Measurements from ENCODE around the gene CEACAM1.
"Not testable (repeated sequence)": the region's sequence is repeated elsewhere in the genome, so short reads cannot be mapped to it uniquely, and the experiment has no call there.

Gene CEACAM1

DNA sequence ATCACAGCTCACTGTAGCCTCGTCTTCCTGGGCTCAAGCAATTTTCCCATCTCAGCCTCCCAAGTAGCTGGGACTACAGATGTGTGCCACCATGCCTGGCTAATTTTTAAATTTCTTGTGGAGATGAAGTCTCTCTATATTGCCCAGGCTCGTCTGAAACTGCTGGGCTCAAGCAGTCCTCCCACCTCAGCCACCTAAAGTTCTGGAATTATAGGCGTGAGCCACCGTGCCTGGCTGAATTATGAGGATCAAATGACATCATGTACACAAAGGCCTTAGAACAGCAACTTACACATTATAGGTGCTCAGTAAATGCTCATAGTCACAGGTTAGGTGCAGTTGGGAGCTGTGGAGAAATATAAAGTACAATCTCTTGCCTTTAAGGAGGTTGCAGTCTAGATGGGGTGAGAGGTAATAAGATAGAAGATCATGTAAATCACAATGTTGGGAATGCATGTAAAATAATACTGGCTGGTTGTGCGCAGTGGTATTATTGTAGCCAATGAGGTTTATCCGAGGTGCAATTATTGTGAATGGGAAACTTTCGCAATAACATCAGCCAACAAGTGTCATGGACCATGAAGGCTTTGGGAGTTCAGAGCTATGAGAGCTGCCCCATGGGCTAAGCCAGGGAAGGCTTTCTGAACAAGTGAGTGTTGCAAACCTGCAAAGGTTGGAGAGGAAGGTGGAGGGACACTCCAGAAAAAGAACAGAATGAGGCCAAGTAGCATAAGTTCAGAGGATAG lies 55.7 kb downstream of the CEACAM1 start:
- H3K27ac ChIP-seq (ENCODE audit: low read depth, low read length): peak overlapping the region; percentile 83; the same call in 1 of the 2 replicates

DNA sequence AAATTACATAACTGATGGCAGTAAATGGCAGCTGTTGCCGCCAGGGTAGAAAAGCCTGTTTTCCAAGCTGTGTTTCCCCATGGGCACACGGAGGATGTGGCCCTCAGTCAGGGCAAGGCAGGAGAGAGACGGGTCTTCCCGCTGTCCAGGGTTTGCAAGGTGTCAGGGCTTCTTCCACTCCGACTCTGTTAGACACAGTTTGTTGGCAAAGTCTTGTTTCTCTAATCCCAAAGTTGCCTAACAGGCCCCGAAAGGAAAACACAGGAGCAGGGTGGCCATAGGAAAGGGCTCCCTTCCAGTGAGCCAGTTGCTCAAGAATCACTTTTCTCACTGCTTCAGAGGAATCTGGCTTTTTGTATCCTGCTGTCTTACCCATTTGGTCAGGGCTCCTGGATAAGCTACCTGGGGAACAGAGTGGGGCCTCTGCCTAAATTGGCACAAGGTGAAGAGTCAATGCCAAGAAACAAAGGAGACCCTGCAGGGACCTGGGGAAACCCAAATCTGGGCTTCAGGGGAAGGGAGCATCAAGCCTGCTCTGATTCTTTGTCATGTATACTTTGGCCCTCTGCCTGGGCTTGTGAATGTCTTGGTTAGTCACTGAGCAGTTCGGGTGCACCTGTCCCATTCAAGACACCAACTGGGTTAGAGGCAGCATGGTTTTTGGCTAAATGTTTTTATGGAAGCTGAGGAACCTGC lies 56.6 kb downstream of the CEACAM1 start:
- Histone ChIP-seq H3K27ac (ENCODE audit: low read depth, low read length) (peak overlapping the region; percentile 83), H3K4me1 (ENCODE audit: insufficient read depth, low read length) (peaks cover 57% of the 10 kb centered on the region), H3K27me3 (ENCODE audit: insufficient read depth, low read length) (no peaks in the 10 kb centered on the region), H3K9me3 (ENCODE audit: insufficient read depth, low read depth, low read length) (no peaks in the 10 kb centered on the region), H3K36me3 (ENCODE audit: insufficient read depth, low read length) (no peaks in the 10 kb centered on the region), H3K4me3 (ENCODE audit: low read length) (no peak overlapping the region), H3K9ac (ENCODE audit: low read depth, low read length) (peak overlapping the region; percentile 15; the same call in 1 of the 2 replicates)
- 76% methylated on average over 7 of the region's 7 CpGs for WGBS

More for the DNA sequence above, 55.7 kb downstream of the CEACAM1 start:
- H3K9me3 ChIP-seq (ENCODE audit: insufficient read depth, low read depth, low read length): no peaks in the 10 kb centered on the region
- no peaks in the 10 kb centered on the region for H3K27me3 ChIP-seq (ENCODE audit: insufficient read depth, low read length)
- no peaks in the 10 kb centered on the region for H3K36me3 ChIP-seq (ENCODE audit: insufficient read depth, low read length)
- no peak overlapping the region for H3K9ac ChIP-seq (ENCODE audit: low read depth, low read length)
- H3K4me3 ChIP-seq (ENCODE audit: low read length): no peak overlapping the region
- WGBS: 89% methylated on average over 7 of the region's 7 CpGs
- peaks cover 61% of the 10 kb centered on the region for H3K4me1 ChIP-seq (ENCODE audit: insufficient read depth, low read length)

DNA sequence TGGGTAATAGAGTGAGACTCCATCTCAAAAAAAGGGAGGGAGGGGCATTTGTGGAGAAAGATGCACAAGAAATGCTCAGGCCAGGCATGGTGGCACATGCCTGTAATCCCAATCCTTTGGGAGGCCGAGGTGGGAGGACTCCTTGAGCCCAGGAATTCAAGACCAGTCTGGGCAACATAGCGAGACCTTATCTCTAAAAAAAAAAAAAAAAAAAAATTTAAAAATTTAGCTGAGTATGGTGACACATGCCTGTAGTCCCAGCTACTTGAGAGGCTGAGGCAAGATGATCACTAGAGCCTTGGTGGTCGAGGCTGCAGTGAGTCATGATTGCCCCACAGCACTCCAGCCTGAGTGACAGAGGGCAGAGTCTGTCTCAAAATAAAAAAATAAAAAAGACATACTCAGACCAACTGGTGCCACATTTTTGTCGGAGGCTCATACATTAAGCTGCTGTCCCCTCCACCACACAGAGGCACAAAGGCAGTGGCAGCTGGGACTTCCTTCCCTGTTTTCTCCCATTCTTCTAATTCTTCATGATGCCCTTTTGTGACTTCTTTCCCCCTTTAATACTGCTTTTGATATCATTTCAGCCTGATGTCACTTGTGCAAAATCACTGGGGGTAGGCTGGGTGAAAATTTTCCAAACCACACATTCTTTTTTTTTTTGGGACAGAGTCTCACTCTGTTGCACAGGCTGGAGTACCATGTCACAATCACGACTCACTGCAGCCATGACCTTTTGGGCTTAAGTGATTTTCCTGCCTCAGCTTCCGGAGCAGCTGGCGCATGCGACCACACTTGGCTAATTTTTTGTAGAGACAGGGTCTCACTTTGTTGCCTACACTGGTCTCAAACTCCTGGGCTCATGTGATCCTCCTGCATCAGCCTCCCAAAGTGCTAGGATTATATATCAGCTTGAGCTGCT lies 58.7 kb downstream of the CEACAM1 start:
- no peak overlapping the region for H3K4me3 ChIP-seq (ENCODE audit: low read length)
- H3K27ac ChIP-seq (ENCODE audit: low read depth, low read length): no peak overlapping the region
- 91% methylated on average over 7 of the region's 8 CpGs for WGBS

DNA sequence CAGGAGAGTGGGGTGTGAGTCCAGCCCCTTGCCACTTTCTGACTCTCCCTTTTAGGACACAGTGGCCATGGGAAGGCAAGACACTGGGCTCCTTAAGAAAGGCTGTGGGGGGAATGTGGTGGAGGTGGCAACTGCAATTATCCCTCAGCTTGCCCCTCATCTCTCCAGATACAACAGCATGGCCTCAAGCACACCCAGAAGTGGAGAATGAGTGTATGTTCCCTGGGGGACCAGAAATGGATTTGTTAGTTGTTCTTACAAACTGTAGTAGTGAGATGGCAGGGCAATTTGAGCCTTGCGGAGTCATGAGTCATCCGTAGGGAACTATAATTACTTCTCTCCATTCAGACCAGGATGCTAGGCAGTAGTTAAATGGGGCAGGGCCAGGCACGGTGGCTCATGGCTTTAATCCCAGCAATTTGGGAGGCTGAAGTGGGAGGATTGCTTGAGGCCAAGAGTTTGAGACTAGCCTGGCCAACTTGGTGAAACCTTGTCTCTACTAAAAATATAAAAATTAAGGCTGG lies 59.9 kb downstream of the CEACAM1 start:
- no peak overlapping the region for H3K4me3 ChIP-seq (ENCODE audit: low read length)
- 73% methylated on average over 3 of the region's 3 CpGs for WGBS
- no peaks in the 10 kb centered on the region for H3K27me3 ChIP-seq (ENCODE audit: insufficient read depth, low read length)
- no peaks in the 10 kb centered on the region for H3K36me3 ChIP-seq (ENCODE audit: insufficient read depth, low read length)
- H3K9me3 ChIP-seq (ENCODE audit: insufficient read depth, low read depth, low read length): no peaks in the 10 kb centered on the region
- H3K27ac ChIP-seq (ENCODE audit: low read depth, low read length): no peak overlapping the region
- no peak overlapping the region for H3K9ac ChIP-seq (ENCODE audit: low read depth, low read length)
- H3K4me1 ChIP-seq (ENCODE audit: insufficient read depth, low read length): peaks cover 38% of the 10 kb centered on the region

More for the DNA sequence above, 58.7 kb downstream of the CEACAM1 start:
- Histone ChIP-seq H3K9ac (ENCODE audit: low read depth, low read length) (no peak overlapping the region), H3K9me3 (ENCODE audit: insufficient read depth, low read depth, low read length) (no peaks in the 10 kb centered on the region), H3K27me3 (ENCODE audit: insufficient read depth, low read length) (no peaks in the 10 kb centered on the region), H3K36me3 (ENCODE audit: insufficient read depth, low read length) (no peaks in the 10 kb centered on the region), H3K4me1 (ENCODE audit: insufficient read depth, low read length) (peaks cover 45% of the 10 kb centered on the region)

DNA sequence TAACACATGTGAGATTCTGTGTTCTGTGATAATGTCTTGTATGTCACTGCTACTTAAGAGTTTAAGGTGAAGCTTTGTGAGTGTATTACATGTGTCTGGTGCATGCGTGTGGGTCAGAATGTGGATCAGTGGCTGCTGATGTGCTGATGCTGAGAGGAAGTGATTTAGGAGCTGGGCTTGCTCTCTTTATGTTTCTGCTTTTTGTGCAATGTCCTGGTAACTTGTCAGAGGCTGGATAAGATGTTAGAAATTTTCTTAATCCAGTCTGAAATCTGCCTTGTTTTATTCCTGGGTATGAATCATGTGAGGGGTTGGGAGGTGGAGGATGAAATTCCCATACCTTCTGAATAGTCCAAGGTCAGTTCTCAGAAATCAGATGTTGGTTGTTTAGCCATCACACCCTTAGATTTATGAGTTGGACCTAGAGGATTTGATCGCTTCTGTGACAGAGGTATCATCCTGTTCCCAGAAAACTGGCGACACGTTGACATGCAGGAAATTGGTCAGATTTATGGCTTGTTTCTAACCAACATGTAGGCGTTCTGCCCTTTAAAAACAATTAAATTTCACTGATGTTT lies 61.0 kb downstream of the CEACAM1 start:
- H3K27ac ChIP-seq (ENCODE audit: low read depth, low read length): no peak overlapping the region
- H3K36me3 ChIP-seq (ENCODE audit: insufficient read depth, low read length): no peaks in the 10 kb centered on the region
- 94% methylated on average over 5 of the region's 5 CpGs for WGBS
- H3K4me3 ChIP-seq (ENCODE audit: low read length): no peak overlapping the region
- peaks cover 28% of the 10 kb centered on the region for H3K4me1 ChIP-seq (ENCODE audit: insufficient read depth, low read length)
- no peaks in the 10 kb centered on the region for H3K27me3 ChIP-seq (ENCODE audit: insufficient read depth, low read length)
- no peaks in the 10 kb centered on the region for H3K9me3 ChIP-seq (ENCODE audit: insufficient read depth, low read depth, low read length)
- H3K9ac ChIP-seq (ENCODE audit: low read depth, low read length): no peak overlapping the region

DNA sequence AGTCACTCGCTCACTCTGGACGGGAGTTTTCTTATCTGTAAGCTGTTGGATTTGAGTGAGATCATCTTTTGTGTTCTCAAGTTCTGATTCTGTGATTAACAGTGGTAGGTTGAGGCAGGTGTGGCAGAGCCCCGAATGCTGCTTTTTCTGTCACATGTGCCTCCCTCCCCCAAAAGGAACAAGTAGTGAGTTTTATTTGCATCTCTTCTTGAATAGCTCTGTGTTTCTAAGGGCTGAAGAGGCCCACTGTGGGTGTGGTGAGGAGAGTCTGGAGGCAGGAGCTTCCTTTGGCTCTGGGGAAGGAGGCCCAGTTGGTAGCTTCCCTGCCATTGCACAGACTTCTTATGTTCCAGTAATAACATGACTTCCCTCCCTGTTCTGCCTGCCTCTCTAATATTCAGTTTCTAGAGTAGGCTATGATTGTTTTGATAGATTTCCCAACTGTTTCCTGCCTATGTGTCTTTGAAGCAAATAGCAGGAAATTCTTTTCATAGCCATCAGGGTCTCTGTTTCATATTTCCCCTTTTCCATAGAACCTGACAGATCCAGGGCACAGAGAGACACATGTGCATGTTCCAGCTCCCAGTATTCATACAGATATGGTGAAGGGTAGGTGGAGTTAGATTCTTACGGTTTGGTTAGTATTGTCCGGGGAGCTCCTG lies 61.6 kb downstream of the CEACAM1 start:
- Histone ChIP-seq H3K4me1 (ENCODE audit: insufficient read depth, low read length) (peaks cover 22% of the 10 kb centered on the region), H3K4me3 (ENCODE audit: low read length) (no peak overlapping the region), H3K27me3 (ENCODE audit: insufficient read depth, low read length) (no peaks in the 10 kb centered on the region), H3K9ac (ENCODE audit: low read depth, low read length) (no peak overlapping the region), H3K36me3 (ENCODE audit: insufficient read depth, low read length) (no peaks in the 10 kb centered on the region), H3K9me3 (ENCODE audit: insufficient read depth, low read depth, low read length) (no peaks in the 10 kb centered on the region), H3K27ac (ENCODE audit: low read depth, low read length) (no peak overlapping the region)
- WGBS: 89% methylated on average over 5 of the region's 5 CpGs

DNA sequence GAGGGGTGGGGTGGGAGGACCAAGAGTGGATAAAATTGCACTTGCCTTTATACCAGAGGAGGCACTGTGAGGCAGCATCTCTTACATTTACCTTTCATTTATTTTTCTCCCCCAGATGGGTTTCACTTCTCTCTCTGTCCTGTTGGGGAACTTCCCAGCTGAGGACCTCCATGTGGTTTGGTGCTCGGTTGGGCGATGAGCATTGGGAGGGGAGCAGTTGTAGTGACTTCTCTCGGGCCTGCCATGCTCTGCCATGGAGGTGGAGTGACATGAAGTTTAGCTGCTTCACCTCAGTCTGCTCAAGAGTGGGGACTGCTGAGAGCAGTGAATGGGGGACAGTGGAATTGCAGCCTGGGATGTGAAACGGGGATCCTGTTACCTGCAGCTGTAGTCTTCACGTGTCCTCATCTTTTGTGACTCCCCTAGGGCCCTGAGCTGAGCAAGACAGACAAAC lies 62.4 kb downstream of the CEACAM1 start:
- 91% methylated on average over 5 of the region's 5 CpGs for WGBS
- peaks cover 14% of the 10 kb centered on the region for H3K4me1 ChIP-seq (ENCODE audit: insufficient read depth, low read length)
- H3K9ac ChIP-seq (ENCODE audit: low read depth, low read length): no peak overlapping the region
- no peak overlapping the region for H3K27ac ChIP-seq (ENCODE audit: low read depth, low read length)
- no peaks in the 10 kb centered on the region for H3K27me3 ChIP-seq (ENCODE audit: insufficient read depth, low read length)
- no peaks in the 10 kb centered on the region for H3K9me3 ChIP-seq (ENCODE audit: insufficient read depth, low read depth, low read length)
- no peak overlapping the region for H3K4me3 ChIP-seq (ENCODE audit: low read length)
- H3K36me3 ChIP-seq (ENCODE audit: insufficient read depth, low read length): no peaks in the 10 kb centered on the region

DNA sequence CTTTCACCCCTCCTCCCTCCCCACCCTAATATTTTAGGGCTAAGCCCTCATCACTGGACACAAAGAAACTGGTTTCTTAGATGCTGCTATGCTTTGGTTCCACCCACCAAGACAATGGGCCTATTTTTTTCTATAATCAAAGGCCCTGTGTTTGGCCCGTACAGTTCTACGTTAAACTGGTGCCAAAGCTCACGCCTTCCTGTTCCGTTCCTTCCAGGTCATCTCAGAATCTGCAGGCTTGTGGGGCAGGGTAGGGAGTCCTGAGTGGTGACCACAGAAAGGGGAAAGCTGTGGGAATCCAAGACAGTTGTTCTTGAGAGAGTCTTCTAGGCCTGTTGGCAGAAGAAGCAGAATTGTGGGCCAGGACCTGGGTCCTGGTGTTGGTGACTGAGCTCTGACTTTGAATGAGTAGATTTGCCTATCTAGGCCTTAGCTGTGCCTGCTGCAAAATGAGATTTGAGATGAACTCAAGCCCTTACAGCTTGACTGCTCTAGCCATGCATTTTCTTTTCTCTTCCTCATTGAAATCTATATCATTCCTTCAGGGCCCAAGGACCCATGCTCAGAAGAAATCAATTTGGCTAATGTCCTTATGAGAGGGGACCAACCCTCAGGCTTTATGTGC lies 66.5 kb downstream of the CEACAM1 start:
- 97% methylated on average over 4 of the region's 4 CpGs for WGBS
- Histone ChIP-seq H3K36me3 (ENCODE audit: insufficient read depth, low read length) (no peaks in the 10 kb centered on the region), H3K4me3 (ENCODE audit: low read length) (no peak overlapping the region), H3K9ac (ENCODE audit: low read depth, low read length) (no peak overlapping the region), H3K4me1 (ENCODE audit: insufficient read depth, low read length) (peaks cover 11% of the 10 kb centered on the region), H3K27ac (ENCODE audit: low read depth, low read length) (no peak overlapping the region), H3K27me3 (ENCODE audit: insufficient read depth, low read length) (no peaks in the 10 kb centered on the region), H3K9me3 (ENCODE audit: insufficient read depth, low read depth, low read length) (no peaks in the 10 kb centered on the region)

DNA sequence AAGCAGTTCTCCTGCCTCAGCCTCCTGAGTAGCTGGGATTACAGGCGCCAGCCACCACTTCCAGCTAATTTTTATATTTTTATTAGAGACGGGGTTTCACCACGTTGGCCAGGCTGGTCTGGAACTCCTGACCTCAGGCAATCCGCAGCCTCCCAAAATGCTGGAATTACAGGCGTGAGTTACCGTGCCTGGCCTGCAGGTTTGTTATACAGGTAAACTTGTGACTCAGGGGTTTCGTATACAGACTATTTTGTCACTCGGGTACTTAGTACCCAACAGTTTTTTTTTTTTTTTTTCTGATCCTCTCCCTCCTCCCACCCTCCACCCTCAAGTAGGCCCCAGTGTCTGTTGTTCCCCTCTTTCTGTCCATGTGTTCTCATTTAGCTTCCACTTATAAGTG lies 67.0 kb downstream of the CEACAM1 start:
- not testable (repeated sequence) for H3K27ac ChIP-seq (ENCODE audit: low read depth, low read length); H3K9ac ChIP-seq (ENCODE audit: low read depth, low read length); H3K9me3 ChIP-seq (ENCODE audit: insufficient read depth, low read depth, low read length); H3K36me3 ChIP-seq (ENCODE audit: insufficient read depth, low read length); H3K27me3 ChIP-seq (ENCODE audit: insufficient read depth, low read length); H3K4me1 ChIP-seq (ENCODE audit: insufficient read depth, low read length); H3K4me3 ChIP-seq (ENCODE audit: low read length)
- 94% methylated on average over 8 of the region's 8 CpGs for WGBS

DNA sequence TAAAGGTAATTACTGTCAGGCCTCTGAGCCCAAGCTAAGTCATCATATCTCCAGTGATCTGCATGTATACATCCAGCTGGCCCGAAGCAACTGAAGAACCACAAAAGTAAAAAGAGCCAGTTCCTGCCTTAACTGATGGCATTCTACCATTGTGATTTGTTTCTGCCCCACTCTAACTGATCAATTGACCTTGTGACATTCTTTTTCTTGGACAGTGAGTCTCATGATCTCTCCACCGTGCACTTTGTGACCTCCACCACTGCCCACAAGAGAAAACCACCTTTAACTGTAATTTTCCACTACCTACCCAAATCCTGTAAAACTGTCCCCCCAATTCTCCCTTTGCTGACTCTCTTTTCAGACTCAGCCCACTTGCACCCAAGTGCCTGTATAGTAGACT lies 68.4 kb downstream of the CEACAM1 start:
- Histone ChIP-seq H3K36me3 (ENCODE audit: insufficient read depth, low read length) (no peaks in the 10 kb centered on the region), H3K9ac (ENCODE audit: low read depth, low read length) (no peak overlapping the region), H3K9me3 (ENCODE audit: insufficient read depth, low read depth, low read length) (no peaks in the 10 kb centered on the region), H3K4me1 (ENCODE audit: insufficient read depth, low read length) (peaks cover 3% of the 10 kb centered on the region; the same call in 1 of the 2 replicates), H3K27ac (ENCODE audit: low read depth, low read length) (no peak overlapping the region), H3K4me3 (ENCODE audit: low read length) (no peak overlapping the region), H3K27me3 (ENCODE audit: insufficient read depth, low read length) (no peaks in the 10 kb centered on the region)
- WGBS: 94% methylated on average over 2 of the region's 2 CpGs

Data from HUES64 (cell line).